WTC11 (cell line): ENCODE results near the gene SLC25A12. TPM values are rescaled to one million over a fixed set of nuclear protein-coding genes. Genes with fewer than 3 reads are reported as not detected.

Experiments used
- ATAC-seq: fragments of 200-7000 bp; cut with Tn5 transposase; 2 replicates; pipeline ENCODE4 v1.10.0; 2021; ENCODE audit warnings: mild to moderate bottlenecking, moderate library complexity
- CTCF ChIA-PET: fragments of 300-600 bp; sonication (Branson Sonifier 250); formaldehyde crosslinking; loops from one replicate; lab custom pipeline; 2021; ENCODE audit warnings: antibody characterized with exemption; lab: Charles Lee
- POLR2A ChIA-PET: fragments of 350-600 bp; sonication (Branson Sonifier 250); formaldehyde crosslinking; loops from one replicate; lab custom pipeline; 2021; ENCODE audit warnings: antibody characterized with exemption; lab: Charles Lee
- DNase-seq: peaks from one replicate; pipeline ENCODE4 v3.0.0; 2021; ENCODE audit warnings: low spot score
- H3K27ac Mint-ChIP-seq: 2 replicates; pipeline ENCODE4 v1.8.0; 2021; ENCODE audit warnings: mixed read lengths
- H3K27me3 Mint-ChIP-seq: 2 replicates; pipeline ENCODE4 v1.8.0; 2021; ENCODE audit warnings: low read depth, mild to moderate bottlenecking, moderate library complexity, mixed read lengths
- H3K36me3 Mint-ChIP-seq: 2 replicates; pipeline ENCODE4 v1.8.0; 2021; ENCODE audit warnings: mixed read lengths
- H3K4me1 Mint-ChIP-seq: 2 replicates; pipeline ENCODE4 v1.8.0; 2022; ENCODE audit warnings: mixed read lengths
- H3K4me3 Mint-ChIP-seq: 2 replicates; pipeline ENCODE4 v1.8.0; 2021; ENCODE audit warnings: mild to moderate bottlenecking, moderate library complexity, mixed read lengths
- H3K9me3 Mint-ChIP-seq: 2 replicates; pipeline ENCODE4 v1.8.0; 2021; ENCODE audit warnings: mixed read lengths
- ATF1 ChIP-seq: sonication (generic); formaldehyde crosslinking; IDR thresholded peaks from 2 replicates; pipeline ENCODE4 v1.8.1; 2023; ENCODE audit warnings: mild to moderate bottlenecking, moderate library complexity, missing genetic modification reagents
- CBFB ChIP-seq: sonication (generic); formaldehyde crosslinking; IDR thresholded peaks from 2 replicates; pipeline ENCODE4 v1.8.1; 2022; ENCODE audit warnings: mild to moderate bottlenecking, low read depth, missing genetic modification reagents
- CREB1 ChIP-seq: sonication (generic); formaldehyde crosslinking; IDR thresholded peaks from 2 replicates; pipeline ENCODE4 v1.8.0; 2023; ENCODE audit warnings: mild to moderate bottlenecking, missing genetic modification reagents
- CTCF ChIP-seq: fragments of 200-600 bp; IDR thresholded peaks from 2 replicates; pipeline ENCODE4 v1.8.0; 2022; ENCODE audit warnings: antibody characterized with exemption
- E2F5 ChIP-seq: sonication (generic); formaldehyde crosslinking; IDR thresholded peaks from 2 replicates; pipeline ENCODE4 v1.8.1; 2022; ENCODE audit warnings: mild to moderate bottlenecking, moderate library complexity, missing genetic modification reagents
- EMX1 ChIP-seq: fragments of 250-450 bp; sonication (Bioruptor Pico); IDR thresholded peaks from 2 replicates; pipeline ENCODE4 v1.8.0; 2021; ENCODE audit warnings: mild to moderate bottlenecking
- FOXJ3 ChIP-seq: sonication (generic); formaldehyde crosslinking; IDR thresholded peaks from 2 replicates; pipeline ENCODE4 v1.9.0; 2021; ENCODE audit warnings: missing genetic modification reagents, mild to moderate bottlenecking, borderline replicate concordance
- GRHL2 ChIP-seq: fragments of 250-450 bp; sonication (Bioruptor Pico); IDR thresholded peaks from 2 replicates; pipeline ENCODE4 v1.8.0; 2022; ENCODE audit warnings: mild to moderate bottlenecking, moderate library complexity; ENCODE audit not compliant: insufficient replicate concordance, severe bottlenecking
- GTF2I ChIP-seq: fragments of 250-450 bp; sonication (Bioruptor Pico); conservative IDR thresholded peaks from 2 replicates; pipeline ENCODE4 v1.4.0; 2021; ENCODE audit warnings: mild to moderate bottlenecking
- HMGXB4 ChIP-seq: sonication (generic); formaldehyde crosslinking; IDR thresholded peaks from 2 replicates; pipeline ENCODE4 v1.8.1; 2023; ENCODE audit warnings: mild to moderate bottlenecking, moderate library complexity, missing genetic modification reagents
- JUN ChIP-seq: sonication (generic); formaldehyde crosslinking; IDR thresholded peaks from 2 replicates; pipeline ENCODE4 v1.8.0; 2023; ENCODE audit warnings: mild to moderate bottlenecking, missing genetic modification reagents
- NFE2L1 ChIP-seq: sonication (generic); formaldehyde crosslinking; IDR thresholded peaks from 2 replicates; pipeline ENCODE4 v1.8.1; 2023; ENCODE audit warnings: missing genetic modification reagents
- NFYB ChIP-seq: sonication (generic); formaldehyde crosslinking; conservative IDR thresholded peaks from 2 replicates; pipeline ENCODE4 v1.8.0; 2022; ENCODE audit warnings: low read depth, missing genetic modification reagents
- SMAD3 ChIP-seq: sonication (generic); formaldehyde crosslinking; IDR thresholded peaks from 2 replicates; pipeline ENCODE4 v1.8.0; 2022; ENCODE audit warnings: missing genetic modification reagents, mild to moderate bottlenecking, borderline replicate concordance
- TEAD4 ChIP-seq: sonication (generic); formaldehyde crosslinking; IDR thresholded peaks from 2 replicates; pipeline ENCODE4 v1.8.0; 2022; ENCODE audit warnings: mild to moderate bottlenecking, missing genetic modification reagents
- USF2 ChIP-seq: sonication (generic); formaldehyde crosslinking; IDR thresholded peaks from 2 replicates; pipeline ENCODE4 v1.8.1; 2023; ENCODE audit warnings: mild to moderate bottlenecking, missing genetic modification reagents, moderate library complexity
- ZBTB21 ChIP-seq: sonication (generic); formaldehyde crosslinking; IDR thresholded peaks from 2 replicates; pipeline ENCODE4 v1.8.1; 2023; ENCODE audit warnings: mild to moderate bottlenecking, missing genetic modification reagents, borderline replicate concordance
- ZNF219 ChIP-seq: sonication (generic); formaldehyde crosslinking; IDR thresholded peaks from 2 replicates; pipeline ENCODE4 v1.8.0; 2023; ENCODE audit warnings: missing genetic modification reagents, mild to moderate bottlenecking, borderline replicate concordance
- ZNF263 ChIP-seq: sonication (generic); formaldehyde crosslinking; IDR thresholded peaks from 2 replicates; pipeline ENCODE4 v1.8.1; 2022; ENCODE audit warnings: low read depth, mild to moderate bottlenecking, moderate library complexity, missing genetic modification reagents
- ZNF317 ChIP-seq: sonication (generic); formaldehyde crosslinking; IDR thresholded peaks from 2 replicates; pipeline ENCODE4 v1.8.1; 2023; ENCODE audit warnings: low read depth, mild to moderate bottlenecking, moderate library complexity, missing genetic modification reagents, borderline replicate concordance
- ZNF396 ChIP-seq: fragments of 250-450 bp; sonication (Bioruptor Pico); IDR thresholded peaks from 2 replicates; pipeline ENCODE4 v1.8.0; 2021; ENCODE audit warnings: mild to moderate bottlenecking, moderate library complexity, borderline replicate concordance
- ZNF532 ChIP-seq: fragments of 250-450 bp; sonication (Bioruptor Pico); IDR thresholded peaks from 2 replicates; pipeline ENCODE4 v1.9.0; 2021; ENCODE audit warnings: mild to moderate bottlenecking, borderline replicate concordance
- ZNF671 ChIP-seq: fragments of 250-450 bp; sonication (Bioruptor Pico); IDR thresholded peaks from 2 replicates; pipeline ENCODE4 v1.8.0; 2021; ENCODE audit warnings: mild to moderate bottlenecking
- total RNA-seq: library from RNA; stranded (reverse); gene quantifications from 3 replicates; pipeline ENCODE4 v1.2.3, GENCODE V29; 2021

SLC25A12 gene
- total RNA-seq, 1 experiment from 2014 or later: 9.0 TPM

- no peak for ATAC-seq
- Mint-ChIP-seq H3K36me3 (peaks cover 95% of the 10 kb centered on the region), H3K4me3 (no peak overlapping the region), H3K27me3 (no peaks in the 10 kb centered on the region; the same call in none of the 2 replicates), H3K27ac (no peak overlapping the region), H3K9me3 (peaks cover 74% of the 10 kb centered on the region), H3K4me1 (no peaks in the 10 kb centered on the region)
- no peak for DNase-seq
- ChIA-PET CTCF (no interaction called here), POLR2A (no interaction called here)
- TF ChIP-seq FOXJ3 (CRISPR knock-in tag) (no peak), ZNF396 (CRISPR knock-in tag) (no peak), CTCF (no peak)
These were observed 61.6 kb downstream of the SLC25A12 start for GRCh38 chr2:171832489-171832888.

- H3K9me3 Mint-ChIP-seq: peaks cover 75% of the 10 kb centered on the region
- ChIA-PET POLR2A (no interaction called here), CTCF (no interaction called here)
- peaks cover 85% of the 10 kb centered on the region for H3K36me3 Mint-ChIP-seq
- no peaks in the 10 kb centered on the region; the same call in none of the 2 replicates for H3K27me3 Mint-ChIP-seq
- H3K27ac Mint-ChIP-seq: no peak overlapping the region
- H3K4me3 Mint-ChIP-seq: no peak overlapping the region
- ATAC-seq: no peak
- TF ChIP-seq NFE2L1 (CRISPR knock-in tag) (no peak), HMGXB4 (CRISPR knock-in tag) (no peak), ZNF396 (CRISPR knock-in tag) (no peak), E2F5 (CRISPR knock-in tag) (no peak), ZNF532 (CRISPR knock-in tag) (no peak), ZNF219 (CRISPR knock-in tag) (no peak), JUN (CRISPR knock-in tag) (no peak), ATF1 (CRISPR knock-in tag) (no peak), ZNF317 (CRISPR knock-in tag) (no peak), ZBTB21 (no peak), GRHL2 (CRISPR knock-in tag) (no peak)
- DNase-seq: no peak
- H3K4me1 Mint-ChIP-seq: no peaks in the 10 kb centered on the region
These were observed 64.0 kb downstream of the SLC25A12 start for GRCh38 chr2:171830039-171830438.

- no peaks in the 10 kb centered on the region for H3K4me1 Mint-ChIP-seq
- ChIA-PET POLR2A (interaction anchor here (0.6 kb wide), 1 partner anchor 50 kb away, joined by 3 read pairs; no protein-coding TSS in a partner anchor), CTCF (no interaction called here)
- ATAC-seq (no peak), DNase-seq (no peak)
- no peak overlapping the region for H3K27ac Mint-ChIP-seq
- no peak overlapping the region for H3K4me3 Mint-ChIP-seq
- H3K9me3 Mint-ChIP-seq: peaks cover 25% of the 10 kb centered on the region
- no peaks in the 10 kb centered on the region; the same call in 1 of the 2 replicates for H3K27me3 Mint-ChIP-seq
- H3K36me3 Mint-ChIP-seq: peaks cover 26% of the 10 kb centered on the region
- no peak for TF ChIP-seq SMAD3 (CRISPR knock-in tag)
- no peak for TF ChIP-seq ZNF396 (CRISPR knock-in tag)
- TF ChIP-seq GTF2I: no peak
- TF ChIP-seq ZNF263 (CRISPR knock-in tag): no peak
- TF ChIP-seq ZNF671 (CRISPR knock-in tag): no peak
- TF ChIP-seq E2F5 (CRISPR knock-in tag): no peak
- TF ChIP-seq TEAD4 (CRISPR knock-in tag): no peak
- no peak for TF ChIP-seq CREB1 (CRISPR knock-in tag)
- no peak for TF ChIP-seq EMX1 (CRISPR knock-in tag)
- no peak for TF ChIP-seq CBFB
- no peak for TF ChIP-seq NFYB (CRISPR knock-in tag)
- no peak for TF ChIP-seq USF2
These were observed 70.0 kb downstream of the SLC25A12 start for GRCh38 chr2:171824086-171824485.
